SH-SY5Y (cell line): ENCODE results near the gene CARS1.

Experiments used
- GATA2 ChIP-seq: IDR thresholded peaks from 2 replicates; pipeline ENCODE4 v1.6.1; 2011; ENCODE audit warnings: mild to moderate bottlenecking, low read depth, low read length
- GATA3 ChIP-seq: IDR thresholded peaks from 2 replicates; pipeline ENCODE4 v1.6.1; 2011; ENCODE audit warnings: low read depth, mild to moderate bottlenecking, low read length, moderate library complexity

- no peak for TF ChIP-seq GATA3
- no peak for TF ChIP-seq GATA2
Observed at GRCh38 chr11:3088806-3089205, 31.6 kb upstream of the CARS1 start.
